Measurements from ENCODE around the gene GPR152. TPM values are rescaled to one million over a fixed set of nuclear protein-coding genes. Genes with fewer than 3 reads are reported as not detected.

Gene GPR152
- total and polyA plus RNA-seq, 2 of the 8 experiments (the other 6 are each of a cell fraction or from before 2014, with no cell fraction given) = not detected

DNA sequence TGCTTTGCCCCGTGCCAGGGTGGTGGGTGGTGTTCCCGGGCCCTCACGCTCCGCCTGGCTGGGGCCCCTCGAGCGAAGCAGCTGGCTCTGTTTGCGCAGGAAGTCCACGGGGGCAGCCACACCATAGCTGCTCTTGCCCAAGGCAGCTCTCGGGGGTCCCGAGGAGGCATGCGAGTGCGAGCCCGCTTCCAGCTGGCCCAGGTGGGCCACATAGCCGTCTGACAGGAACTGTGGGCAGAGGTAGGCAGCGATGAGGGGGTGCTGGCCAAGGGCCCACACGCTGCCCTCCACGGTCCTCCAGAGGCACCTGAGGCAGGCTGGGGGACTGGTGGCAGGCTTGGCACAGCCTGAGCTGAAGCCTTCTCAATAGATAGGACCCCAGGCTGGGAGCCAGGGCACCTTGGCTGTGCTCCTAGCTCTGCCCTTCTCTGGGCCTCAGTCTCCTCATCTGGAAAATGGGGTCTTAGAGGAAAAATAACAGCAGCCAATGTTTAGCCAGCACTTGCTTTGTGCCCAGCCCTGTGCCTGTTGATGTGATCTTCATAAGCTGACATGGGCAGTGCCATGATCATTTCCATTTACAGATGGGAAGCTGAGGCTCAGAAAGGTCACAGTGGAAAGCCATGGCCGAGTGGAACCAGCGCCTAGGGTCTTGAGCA is 39.7 kb upstream of the GPR152 start:
- no peak overlapping the region for H2AK5ac ChIP-seq (ENCODE audit: low read depth, low read length)
- no peaks in the 10 kb centered on the region for H3K79me1 ChIP-seq (ENCODE audit: low read depth, low read length)
- H2BK20ac ChIP-seq (ENCODE audit: low read length) = no peak overlapping the region
- no peak overlapping the region for H2BK15ac ChIP-seq (ENCODE audit: low read length)
- no peak for DNase-seq (ENCODE audit: low read depth in 1 of 2, low spot score in 2 of 2)
- H3K79me2 ChIP-seq (ENCODE audit: control insufficient read depth in 1 of 2, insufficient read depth in 2 of 2, low read length in 2 of 2) = no peaks in the 10 kb centered on the region
- CTCF ChIA-PET (ENCODE audit: partially characterized antibody) = interaction anchor here (0.8 to 1.6 kb wide), 8 partner anchors 10 to 123 kb away, joined by 3 to 4 read pairs (median 3); partner anchors contain the start of gene PITPNM1
- no peak overlapping the region for H2BK5ac ChIP-seq (ENCODE audit: low read depth, low read length)
- no peak overlapping the region for H3K27ac ChIP-seq (ENCODE audit: low read depth, low read length)
- no peaks in the 10 kb centered on the region for H3K23me2 ChIP-seq (ENCODE audit: low read depth, low read length)
- no peaks in the 10 kb centered on the region for H3K27me3 ChIP-seq (replicated peaks in 1 of 4; ENCODE audit: control insufficient read depth in 3 of 4, extremely low read depth in 1 of 4, insufficient read depth in 3 of 4, low read length in 3 of 4)
- H2BK12ac ChIP-seq (ENCODE audit: low read depth, low read length) = no peak overlapping the region
- POLR2A ChIA-PET (ENCODE audit: partially characterized antibody) = interaction anchor here (1.0 to 1.8 kb wide), 8 partner anchors 21 to 91 kb away, joined by 3 to 5 read pairs (median 3); partner anchors contain the start of gene TBC1D10C
- H3K4me3 ChIP-seq (ENCODE audit: extremely low read depth in 1 of 4, insufficient read depth in 2 of 4, low read depth in 3 of 4, low read length in 4 of 4) = no peak overlapping the region
- peaks cover 0 to 10% (median 0%) of the 10 kb centered on the region in 4 experiments; a peak in 2 of 7 replicates for H3K4me1 ChIP-seq (replicated peaks in 1 of 4; ENCODE audit: control insufficient read depth in 3 of 4, insufficient read depth in 4 of 4, low read length in 3 of 4)
- H3K9ac ChIP-seq (replicated peaks in 1 of 4; ENCODE audit: extremely low read depth in 1 of 4, low read depth in 3 of 4, low read length in 3 of 4) = no peak overlapping the region
- no peaks in the 10 kb centered on the region for H3K9me3 ChIP-seq (ENCODE audit: insufficient read depth in 2 of 2, low read depth in 1 of 2, low read length in 1 of 2)
- 95% methylated on average over 19 of the region's 19 CpGs; no CpG with 5 or more reads in 1 of the 2 experiments for WGBS, 2 experiments (ENCODE audit: extremely low coverage in 1 of 2, insufficient coverage in 1 of 2, insufficient read length in 1 of 2, insufficient replicate concordance in 2 of 2, low coverage in 1 of 2, low lambda C conversion rate in 2 of 2, missing lambda C conversion rate in 1 of 2)
- no peak overlapping the region for H3K14ac ChIP-seq (ENCODE audit: insufficient read length)
- H4K5ac ChIP-seq (ENCODE audit: insufficient read length, low read depth, low read length) = no peak overlapping the region
- peaks cover 0 to 14% of the 10 kb centered on the region in 2 experiments for H4K20me1 ChIP-seq (replicated peaks in 1 of 2; ENCODE audit: control insufficient read depth in 1 of 2, insufficient read depth in 2 of 2, low read length in 2 of 2)
- no peak overlapping the region for H2BK120ac ChIP-seq (replicated peaks; ENCODE audit: low read depth, low read length)
- H3K4ac ChIP-seq (replicated peaks; ENCODE audit: insufficient read length, low read depth, low read length) = no peak overlapping the region
- no peak overlapping the region for H3K4me2 ChIP-seq (ENCODE audit: insufficient read depth in 1 of 2, low read depth in 2 of 2, low read length in 2 of 2)
- H4K8ac ChIP-seq (ENCODE audit: extremely low read depth, insufficient read depth, low read length) = no peak overlapping the region; the same call in 1 of the 2 replicates
- no peak overlapping the region for H3K18ac ChIP-seq (ENCODE audit: extremely low read depth, low read length)
- peaks cover 2 to 22% (median 14%) of the 10 kb centered on the region in 4 experiments; a peak in 6 of 8 replicates for H3K36me3 ChIP-seq (ENCODE audit: control insufficient read depth in 2 of 4, insufficient read depth in 4 of 4, low read length in 3 of 4)
- H4K91ac ChIP-seq (replicated peaks; ENCODE audit: insufficient read length, low read length) = no peak overlapping the region
- H3K56ac ChIP-seq (replicated peaks; ENCODE audit: insufficient read length, low read depth, low read length) = no peak overlapping the region
- H2AFZ ChIP-seq (ENCODE audit: low read length) = no peak overlapping the region
- H3K23ac ChIP-seq (ENCODE audit: insufficient read length) = no peak overlapping the region
- FAIRE-seq = no peak
- TF ChIP-seq NRF1 (IDR thresholded peaks at IDR 0.05; ENCODE audit: low read depth, low read length) (no peak), CREB1 (IDR thresholded peaks at IDR 0.05) (no peak)

Data from H1 (cell line).